HEK293 (cell line): Measurements from ENCODE around the gene OAS2.

Experiments used
- BCL11A ChIP-seq: fragments of 450-650 bp; formaldehyde crosslinking; IDR thresholded peaks from 2 replicates; pipeline ENCODE4 v1.5.1; 2016; ENCODE audit warnings: low read depth, missing biosample characterization, missing genetic modification characterization
- YY1 ChIP-seq: fragments of 450-650 bp; formaldehyde crosslinking; IDR thresholded peaks from 2 replicates; pipeline ENCODE4 v1.5.1; 2018; ENCODE audit warnings: missing biosample characterization, missing genetic modification characterization
- ZNF544 ChIP-seq: fragments of 450-650 bp; formaldehyde crosslinking; IDR thresholded peaks from 2 replicates; pipeline ENCODE4 v1.5.0; 2017; ENCODE audit warnings: missing biosample characterization, missing genetic modification characterization
- TF ChIP-seq, protein P1 (sequence below): fragments of 450-650 bp; formaldehyde crosslinking; IDR thresholded peaks from 2 replicates; pipeline ENCODE4 v1.5.1; 2016; ENCODE audit warnings: missing biosample characterization, missing genetic modification characterization

DNA sequence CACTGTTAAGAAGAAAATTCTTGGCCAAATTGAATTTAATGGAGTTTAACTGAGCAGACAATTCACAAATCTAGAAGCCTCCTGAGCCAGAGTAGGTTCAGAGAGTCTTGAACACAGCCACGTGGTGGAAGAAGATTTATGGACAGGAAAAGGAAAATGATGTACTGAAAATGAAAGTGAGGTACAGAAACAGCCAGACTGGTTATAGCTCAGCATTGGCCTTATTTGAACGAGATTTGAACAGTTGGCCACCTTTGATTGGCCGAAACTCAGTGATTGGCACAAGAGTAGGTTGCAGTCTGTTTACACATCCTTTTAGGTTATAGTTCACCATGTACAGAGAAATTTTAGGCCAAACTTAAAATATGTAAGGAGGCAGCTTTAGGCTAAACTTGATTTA, 9.9 kb downstream of the OAS2 start:
- TF ChIP-seq ZNF544 (tag by site-specific recombination) (no peak), BCL11A (tag by site-specific recombination) (no peak), YY1 (tag by site-specific recombination) (no peak)
- TF ChIP-seq, protein P1, sequence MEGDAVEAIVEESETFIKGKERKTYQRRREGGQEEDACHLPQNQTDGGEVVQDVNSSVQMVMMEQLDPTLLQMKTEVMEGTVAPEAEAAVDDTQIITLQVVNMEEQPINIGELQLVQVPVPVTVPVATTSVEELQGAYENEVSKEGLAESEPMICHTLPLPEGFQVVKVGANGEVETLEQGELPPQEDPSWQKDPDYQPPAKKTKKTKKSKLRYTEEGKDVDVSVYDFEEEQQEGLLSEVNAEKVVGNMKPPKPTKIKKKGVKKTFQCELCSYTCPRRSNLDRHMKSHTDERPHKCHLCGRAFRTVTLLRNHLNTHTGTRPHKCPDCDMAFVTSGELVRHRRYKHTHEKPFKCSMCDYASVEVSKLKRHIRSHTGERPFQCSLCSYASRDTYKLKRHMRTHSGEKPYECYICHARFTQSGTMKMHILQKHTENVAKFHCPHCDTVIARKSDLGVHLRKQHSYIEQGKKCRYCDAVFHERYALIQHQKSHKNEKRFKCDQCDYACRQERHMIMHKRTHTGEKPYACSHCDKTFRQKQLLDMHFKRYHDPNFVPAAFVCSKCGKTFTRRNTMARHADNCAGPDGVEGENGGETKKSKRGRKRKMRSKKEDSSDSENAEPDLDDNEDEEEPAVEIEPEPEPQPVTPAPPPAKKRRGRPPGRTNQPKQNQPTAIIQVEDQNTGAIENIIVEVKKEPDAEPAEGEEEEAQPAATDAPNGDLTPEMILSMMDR, result no peak
